Colonic mucosa (tissue), 4 donors: ENCODE measurements around the gene TAOK2. TPM values are rescaled to one million over a fixed set of nuclear protein-coding genes. Genes with fewer than 3 reads are reported as not detected.

Experiments used
- DNase-seq: peaks from one replicate; pipeline ENCODE4 v3.0.0-alpha.2; 2020
- H3K27ac ChIP-seq: fragments of 200-600 bp; one replicate; pipeline ENCODE4 v1.8.0; 2021
- H3K27me3 ChIP-seq: fragments of 200-600 bp; one replicate; pipeline ENCODE4 v1.8.0; 2021
- H3K36me3 ChIP-seq: fragments of 200-600 bp; one replicate; pipeline ENCODE4 v1.8.0; 2021
- H3K4me1 ChIP-seq: fragments of 200-600 bp; one replicate; pipeline ENCODE4 v1.8.0; 2021; ENCODE audit warnings: mild to moderate bottlenecking
- H3K4me3 ChIP-seq: fragments of 200-600 bp; one replicate; pipeline ENCODE4 v1.8.0; 2021
- H3K9ac ChIP-seq, 2 donors: one replicate each; pipeline ENCODE4 v1.7.0; 2013; ENCODE audit warnings: control low read depth in 2 of 2, low read depth in 2 of 2, low read length in 2 of 2
- H3K9me3 ChIP-seq: fragments of 200-600 bp; one replicate; pipeline ENCODE4 v1.8.0; 2021
- CTCF ChIP-seq: fragments of 200-600 bp; IDR thresholded peaks from one replicate; pipeline ENCODE4 v1.8.0; 2022; ENCODE audit warnings: antibody characterized with exemption, mild to moderate bottlenecking
- intact Hi-C: fragments of 100-400 bp; cut with DNase I; formaldehyde crosslinking; loops from one replicate; pipeline ENCODE4 v1.14.1; 2022
- total RNA-seq, 2 donors: library from RNA; stranded (reverse); fragmentation: NEBNext Ultra II Directional in 1 of 2; extraction: Animal tissue kit (Norgen Biotek cat#: 25700) in 1 of 2; gene quantifications; one replicate each; pipeline ENCODE4 v1.2.1, GENCODE V29; 2021
- donor health status: healthy.
- donor health status: DM: no; HTN: no; CAD: no.
- donor health status: DM: no; HTN: no; CAD: no.

Gene TAOK2
- total RNA-seq, 2 donors from 2014 or later: 37.4 to 62.3 TPM

GRCh38 chr16:29984137-29984763, 10.6 kb downstream of the TAOK2 start:
- no peak overlapping the region for H3K9ac ChIP-seq

GRCh38 chr16:29984764-29985147, 11.1 kb downstream of the TAOK2 start:
- H3K36me3 ChIP-seq: peaks cover 12% of the 10 kb centered on the region
- no peak overlapping the region for H3K27ac ChIP-seq
- H3K4me1 ChIP-seq: peaks cover 2% of the 10 kb centered on the region
- no peaks in the 10 kb centered on the region for H3K27me3 ChIP-seq
- intact Hi-C loops: no loop called here
- no peak for TF ChIP-seq CTCF
- DNase-seq: no peak
- H3K9me3 ChIP-seq: no peaks in the 10 kb centered on the region
- no peak overlapping the region for H3K9ac ChIP-seq
- no peak overlapping the region for H3K4me3 ChIP-seq

More at GRCh38 chr16:29984137-29984763, 10.6 kb downstream of the TAOK2 start:
- Histone ChIP-seq H3K36me3 (peaks cover 13% of the 10 kb centered on the region), H3K4me1 (no peaks in the 10 kb centered on the region), H3K27ac (no peak overlapping the region), H3K27me3 (no peaks in the 10 kb centered on the region), H3K4me3 (no peak overlapping the region), H3K9me3 (no peaks in the 10 kb centered on the region)
- TF ChIP-seq CTCF: no peak
- DNase-seq: no peak
- intact Hi-C loops: no loop called here

DNA sequence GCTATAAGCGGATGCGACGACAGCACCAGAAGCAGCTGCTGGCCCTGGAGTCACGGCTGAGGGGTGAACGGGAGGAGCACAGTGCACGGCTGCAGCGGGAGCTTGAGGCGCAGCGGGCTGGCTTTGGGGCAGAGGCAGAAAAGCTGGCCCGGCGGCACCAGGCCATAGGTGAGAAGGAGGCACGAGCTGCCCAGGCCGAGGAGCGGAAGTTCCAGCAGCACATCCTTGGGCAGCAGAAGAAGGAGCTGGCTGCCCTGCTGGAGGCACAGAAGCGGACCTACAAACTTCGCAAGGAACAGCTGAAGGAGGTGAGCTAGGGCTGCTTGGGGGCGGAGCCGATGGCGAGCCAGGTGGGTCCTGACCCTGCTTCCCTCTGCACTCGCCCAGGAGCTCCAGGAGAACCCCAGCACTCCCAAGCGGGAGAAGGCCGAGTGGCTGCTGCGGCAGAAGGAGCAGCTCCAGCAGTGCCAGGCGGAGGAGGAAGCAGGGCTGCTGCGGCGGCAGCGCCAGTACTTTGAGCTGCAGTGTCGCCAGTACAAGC, 11.7 kb downstream of the TAOK2 start:
- H3K9ac ChIP-seq: no peak overlapping the region
- peaks cover 4% of the 10 kb centered on the region for H3K4me1 ChIP-seq
- peaks cover 8% of the 10 kb centered on the region for H3K36me3 ChIP-seq
- H3K9me3 ChIP-seq: no peaks in the 10 kb centered on the region
- no peaks in the 10 kb centered on the region for H3K27me3 ChIP-seq
- intact Hi-C loops: no loop called here
- no peak for TF ChIP-seq CTCF
- DNase-seq: no peak
- H3K4me3 ChIP-seq: no peak overlapping the region
- H3K27ac ChIP-seq: no peak overlapping the region

- H3K9me3 ChIP-seq: no peaks in the 10 kb centered on the region
- intact Hi-C loops: no loop called here
- no peak overlapping the region for H3K9ac ChIP-seq
- H3K4me3 ChIP-seq: no peak overlapping the region
- no peak overlapping the region for H3K27ac ChIP-seq
- H3K4me1 ChIP-seq: peaks cover 4% of the 10 kb centered on the region
- peaks cover 8% of the 10 kb centered on the region for H3K36me3 ChIP-seq
- no peaks in the 10 kb centered on the region for H3K27me3 ChIP-seq
- no peak for TF ChIP-seq CTCF
- no peak for DNase-seq
Observed at GRCh38 chr16:29986231-29986630, 12.6 kb downstream of the TAOK2 start.

GRCh38 chr16:29986931-29987330, 13.3 kb downstream of the TAOK2 start:
- Histone ChIP-seq H3K4me1 (peaks cover 4% of the 10 kb centered on the region), H3K36me3 (peaks cover 8% of the 10 kb centered on the region), H3K27me3 (no peaks in the 10 kb centered on the region), H3K9ac (no peak overlapping the region), H3K27ac (no peak overlapping the region), H3K4me3 (no peak overlapping the region), H3K9me3 (no peaks in the 10 kb centered on the region)
- intact Hi-C loops: no loop called here
- no peak for TF ChIP-seq CTCF
- no peak for DNase-seq
